Esophagus squamous epithelium (tissue), 5 donors: ENCODE data around the gene IGSF10. TPM values are rescaled to one million over a fixed set of nuclear protein-coding genes. Genes with fewer than 3 reads are reported as not detected.

ENCODE experiments used
- DNase-seq: peaks from one replicate; lab custom pipeline; 2025; lab: John Stamatoyannopoulos, UW
- H3K27ac ChIP-seq, 4 donors: fragments of 200-600 bp; sonication (generic); one replicate each; pipeline ENCODE4 v1.5.1; 2016 to 2019; ENCODE audit warnings: mild to moderate bottlenecking in 1 of 4
- H3K27me3 ChIP-seq, 4 donors: fragments of 200-600 bp; sonication (generic); 1 replicate in 3 of 4; 2 replicates in 1 of 4; pipeline versions ENCODE4 v1.5.1 to v1.6.0; 2017 to 2021; ENCODE audit warnings: antibody characterized with exemption in 1 of 4
- H3K36me3 ChIP-seq, 3 donors: fragments of 200-600 bp; sonication (generic); one replicate each; pipeline ENCODE4 v1.5.1; 2016 to 2019
- H3K4me1 ChIP-seq, 3 donors: fragments of 200-600 bp; sonication (generic); one replicate each; pipeline ENCODE4 v1.5.1; 2017 to 2019
- H3K4me3 ChIP-seq, 4 donors: fragments of 200-600 bp; sonication (generic); 1 replicate in 3 of 4; 2 replicates in 1 of 4; pipeline ENCODE4 v1.5.1; 2016 to 2019; ENCODE audit warnings: mild to moderate bottlenecking in 2 of 4, moderate library complexity in 1 of 4
- H3K9me3 ChIP-seq, 3 donors: fragments of 200-600 bp; sonication (generic); one replicate each; pipeline ENCODE4 v1.5.1; 2016 to 2019
- CTCF ChIP-seq, 6 experiments: fragments of 450-650 bp in 4 of 6; fragments of 200-600 bp in 2 of 6; sonication (generic) in 2 of 6; IDR thresholded peaks; one replicate each; pipeline ENCODE4 v1.5.1; 2016 to 2019; ENCODE audit warnings: antibody characterized with exemption in 6 of 6, mild to moderate bottlenecking in 4 of 6, moderate library complexity in 4 of 6
- POLR2A ChIP-seq, 4 donors: fragments of 450-650 bp; IDR thresholded peaks; one replicate each; pipeline ENCODE4 v1.6.1; 2017; ENCODE audit warnings: antibody characterized with exemption in 4 of 4, mild to moderate bottlenecking in 4 of 4, moderate library complexity in 3 of 4
- WGBS, 2 donors: methylation state at CpG; one replicate each; pipeline ENCODE4 v1.1.5; 2018; 5-methylcytosine and 5-hydroxymethylcytosine counted together
- intact Hi-C: fragments of 100-400 bp; cut with DNase I; formaldehyde crosslinking; loops from one replicate; pipeline ENCODE4 v1.15.0; 2022
- total RNA-seq, 4 donors: library from RNA; depleted of rRNA; stranded (reverse); fragments of >200 nt; gene quantifications; one replicate each; pipeline ENCODE4 v1.1.0, GENCODE V29; 2016
- donor health status: DM: yes; HTN: yes; CAD: no.

Gene IGSF10
- total RNA-seq, 4 donors from 2014 or later, result 0.45 to 10.7 (median 1.3) TPM

- no peak overlapping the region for H3K27ac ChIP-seq
- no peaks in the 10 kb centered on the region for H3K27me3 ChIP-seq
- H3K4me1 ChIP-seq, result peaks cover 0 to 3% (median 0%) of the 10 kb centered on the region in 3 donors
- TF ChIP-seq CTCF (IDR thresholded peaks at IDR 0.05) (no peak), POLR2A (IDR thresholded peaks at IDR 0.05) (no peak)
- H3K4me3 ChIP-seq, result no peak overlapping the region
- no peak for DNase-seq
- no peaks in the 10 kb centered on the region for H3K36me3 ChIP-seq
- H3K9me3 ChIP-seq, result no peaks in the 10 kb centered on the region
- intact Hi-C loops, result no loop called here
- WGBS, 2 donors, result 72 to 83% methylated on average over 4 to 7 of the region's 7 CpGs
Observed at GRCh38 chr3:151476344-151477018, 15.6 kb upstream of the IGSF10 start.

- TF ChIP-seq POLR2A (IDR thresholded peaks at IDR 0.05) (no peak), CTCF (IDR thresholded peaks at IDR 0.05) (peak; percentile 26 to 84 (median 72))
- H3K27ac ChIP-seq, result no peak overlapping the region
- no peaks in the 10 kb centered on the region for H3K4me1 ChIP-seq
- no peaks in the 10 kb centered on the region for H3K9me3 ChIP-seq
- no peak overlapping the region for H3K4me3 ChIP-seq
- intact Hi-C loops, result no loop called here
- no peak for DNase-seq
- H3K36me3 ChIP-seq, result no peaks in the 10 kb centered on the region
- no peaks in the 10 kb centered on the region for H3K27me3 ChIP-seq
- 47 to 56% methylated on average over 9 of the region's 9 CpGs for WGBS, 2 donors
Observed at GRCh38 chr3:151468284-151468917, 7.5 kb upstream of the IGSF10 start.

- no peak overlapping the region for H3K27ac ChIP-seq
- intact Hi-C loops, result no loop called here
- 74 to 86% methylated on average over 1 of the region's 1 CpG for WGBS, 2 donors
Observed at GRCh38 chr3:151467069-151467468, 6.2 kb upstream of the IGSF10 start.

GRCh38 chr3:151462991-151463390 is 2.1 kb upstream of the IGSF10 start:
- WGBS, 2 donors, result 62 to 66% methylated on average over 1 of the region's 1 CpG
- H3K27me3 ChIP-seq, result peaks cover 0 to 10% (median 0%) of the 10 kb centered on the region in 4 donors
- TF ChIP-seq CTCF (IDR thresholded peaks at IDR 0.05), result no peak
- TF ChIP-seq POLR2A (IDR thresholded peaks at IDR 0.05), result no peak
- no peaks in the 10 kb centered on the region for H3K9me3 ChIP-seq
- H3K27ac ChIP-seq, result no peak overlapping the region
- intact Hi-C loops, result no loop called here
- H3K36me3 ChIP-seq, result no peaks in the 10 kb centered on the region
- DNase-seq, result no peak
- H3K4me1 ChIP-seq, result peaks cover 0 to 13% (median 0%) of the 10 kb centered on the region in 3 donors
- H3K4me3 ChIP-seq, result no peak overlapping the region

More at GRCh38 chr3:151467069-151467468, 6.2 kb upstream of the IGSF10 start:
- Histone ChIP-seq H3K4me3 (no peak overlapping the region), H3K4me1 (no peaks in the 10 kb centered on the region), H3K36me3 (no peaks in the 10 kb centered on the region), H3K27me3 (peaks cover 0 to under 1% (median 0%) of the 10 kb centered on the region in 4 donors), H3K9me3 (no peaks in the 10 kb centered on the region)
- no peak for DNase-seq
- TF ChIP-seq POLR2A (IDR thresholded peaks at IDR 0.05) (no peak), CTCF (IDR thresholded peaks at IDR 0.05) (no peak)

GRCh38 chr3:151462278-151462780 is 1.5 kb upstream of the IGSF10 start:
- Histone ChIP-seq H3K27me3 (peaks cover 0 to 10% (median 0%) of the 10 kb centered on the region in 4 donors), H3K36me3 (no peaks in the 10 kb centered on the region), H3K9me3 (no peaks in the 10 kb centered on the region), H3K4me3 (no peak overlapping the region), H3K27ac (no peak overlapping the region), H3K4me1 (peaks cover 0 to 13% (median 0%) of the 10 kb centered on the region in 3 donors)
- DNase-seq, result no peak
- intact Hi-C loops, result no loop called here
- WGBS, 2 donors, result 86 to 90% methylated on average over 6 of the region's 6 CpGs
- no peak for TF ChIP-seq CTCF (IDR thresholded peaks at IDR 0.05)
- no peak for TF ChIP-seq POLR2A (IDR thresholded peaks at IDR 0.05)
